ENCODE measurements around the gene YIPF3.
A peak's percentile ranks its signal among the peaks of the same experiment; 100 is the strongest.
"Not testable (repeated sequence)": the region's sequence is repeated elsewhere in the genome, so short reads cannot be mapped to it uniquely, and the experiment has no call there.

Gene YIPF3

GRCh38 chr6:43516697-43517504 lies at the start of gene YIPF3, which contains the start of gene POLR1C:
Gene YIPF3, minus strand, starts transcription at chr6:43516926. Its CDS starts 119 bp downstream, at chr6:43516807.
Gene POLR1C, plus strand, starts transcription at chr6:43517089. Its CDS starts 21 bp downstream, at chr6:43517110.
- H3F3A ChIP-seq (ENCODE audit: low read depth): no peaks in the 10 kb centered on the region
- H3K9ac ChIP-seq (ENCODE audit: low read depth, low read length, poor library complexity, severe bottlenecking): peak within 1 kb of the TSS; percentile 97
- H3K27me3 ChIP-seq (ENCODE audit: insufficient read depth, low read length, poor library complexity, severe bottlenecking): no peaks in the 10 kb centered on the region
- TF ChIP-seq CTCF (conservative IDR thresholded peaks at IDR 0.05; ENCODE audit: low read length): no peak
- TF ChIP-seq EZH2phosphoT487 (IDR thresholded peaks at IDR 0.05; ENCODE audit: borderline replicate concordance): no peak
- peak within 1 kb of the TSS; percentile 96 for H3K4me2 ChIP-seq (ENCODE audit: low read depth, low read length, poor library complexity, severe bottlenecking)
- peaks cover 38% of the 10 kb centered on the region for H3K4me1 ChIP-seq (ENCODE audit: insufficient read depth, low read length, poor library complexity, severe bottlenecking)
- peak within 1 kb of the TSS; percentile 93 for H3K4me3 ChIP-seq (ENCODE audit: low read length, poor library complexity, severe bottlenecking)
- no peaks in the 10 kb centered on the region for H3K9me3 ChIP-seq (ENCODE audit: insufficient read depth, low read depth, low read length)
- H3K79me2 ChIP-seq (ENCODE audit: insufficient read depth, low read length): peaks cover 69% of the 10 kb centered on the region
- H3K36me3 ChIP-seq (ENCODE audit: insufficient read depth, low read length): peaks cover 43% of the 10 kb centered on the region; the same call in 1 of the 2 replicates
- no peaks in the 10 kb centered on the region for H3K9me2 ChIP-seq (replicated peaks; ENCODE audit: low read depth, low read length)
- peak within 1 kb of the TSS; percentile 88 for H2AFZ ChIP-seq (ENCODE audit: low read length)
- H4K20me1 ChIP-seq (ENCODE audit: insufficient read depth, low read length, poor library complexity, severe bottlenecking): peaks cover 31% of the 10 kb centered on the region

- Histone ChIP-seq H3K9me2 (replicated peaks; ENCODE audit: low read depth, low read length) (no peaks in the 10 kb centered on the region), H3K79me2 (ENCODE audit: insufficient read depth, low read length) (no peaks in the 10 kb centered on the region), H3K4me3 (ENCODE audit: low read length, poor library complexity, severe bottlenecking) (no peak overlapping the region), H4K20me1 (ENCODE audit: insufficient read depth, low read length, poor library complexity, severe bottlenecking) (no peaks in the 10 kb centered on the region), H3K27me3 (ENCODE audit: insufficient read depth, low read length, poor library complexity, severe bottlenecking) (no peaks in the 10 kb centered on the region), H3K36me3 (ENCODE audit: insufficient read depth, low read length) (peaks cover 90% of the 10 kb centered on the region; the same call in 1 of the 2 replicates), H3K4me1 (ENCODE audit: insufficient read depth, low read length, poor library complexity, severe bottlenecking) (no peaks in the 10 kb centered on the region), H3K9me3 (ENCODE audit: insufficient read depth, low read depth, low read length) (no peaks in the 10 kb centered on the region), H3F3A (ENCODE audit: low read depth) (no peaks in the 10 kb centered on the region), H3K4me2 (ENCODE audit: low read depth, low read length, poor library complexity, severe bottlenecking) (no peak overlapping the region), H3K9ac (ENCODE audit: low read depth, low read length, poor library complexity, severe bottlenecking) (no peak overlapping the region), H2AFZ (ENCODE audit: low read length) (no peak overlapping the region)
- TF ChIP-seq EZH2phosphoT487 (IDR thresholded peaks at IDR 0.05; ENCODE audit: borderline replicate concordance) (no peak), CTCF (conservative IDR thresholded peaks at IDR 0.05; ENCODE audit: low read length) (no peak)
Measured at GRCh38 chr6:43559328-43559727, 42.6 kb upstream of the YIPF3 start.

GRCh38 chr6:43557620-43558019 lies 40.9 kb upstream of the YIPF3 start:
- not testable (repeated sequence) for H4K20me1 ChIP-seq (ENCODE audit: insufficient read depth, low read length, poor library complexity, severe bottlenecking); H3K9ac ChIP-seq (ENCODE audit: low read depth, low read length, poor library complexity, severe bottlenecking); H3K79me2 ChIP-seq (ENCODE audit: insufficient read depth, low read length); H3K9me2 ChIP-seq (replicated peaks; ENCODE audit: low read depth, low read length); H3K4me2 ChIP-seq (ENCODE audit: low read depth, low read length, poor library complexity, severe bottlenecking); H2AFZ ChIP-seq (ENCODE audit: low read length); H3K4me1 ChIP-seq (ENCODE audit: insufficient read depth, low read length, poor library complexity, severe bottlenecking); H3F3A ChIP-seq (ENCODE audit: low read depth); H3K4me3 ChIP-seq (ENCODE audit: low read length, poor library complexity, severe bottlenecking); H3K27me3 ChIP-seq (ENCODE audit: insufficient read depth, low read length, poor library complexity, severe bottlenecking); H3K9me3 ChIP-seq (ENCODE audit: insufficient read depth, low read depth, low read length)
- peaks cover 88% of the 10 kb centered on the region; the same call in 1 of the 2 replicates for H3K36me3 ChIP-seq (ENCODE audit: insufficient read depth, low read length)

Data from Loucy (cell line).